Ishikawa (cell line): ENCODE results near the gene TMEM61.

Experiments
- CEBPB ChIP-seq: IDR thresholded peaks from 2 replicates; pipeline ENCODE4 v1.6.1; 2012
- CREB1 ChIP-seq: IDR thresholded peaks from 2 replicates; pipeline ENCODE4 v1.6.1; 2012; ENCODE audit warnings: low read depth
- EGR1 ChIP-seq: IDR thresholded peaks from 2 replicates; pipeline ENCODE4 v1.6.1; 2012
- EP300 ChIP-seq: IDR thresholded peaks from 2 replicates; pipeline ENCODE4 v1.6.1; 2012; ENCODE audit warnings: borderline replicate concordance
- FOXM1 ChIP-seq: IDR thresholded peaks from 2 replicates; pipeline ENCODE4 v1.6.1; 2012; ENCODE audit warnings: low read depth, borderline replicate concordance
- RAD21 ChIP-seq: IDR thresholded peaks from 2 replicates; pipeline ENCODE4 v1.6.1; 2012; ENCODE audit warnings: low read depth
- TAF1 ChIP-seq: IDR thresholded peaks from 2 replicates; pipeline ENCODE4 v1.6.1; 2012; ENCODE audit warnings: low read depth, mild to moderate bottlenecking
- TCF12 ChIP-seq: IDR thresholded peaks from 2 replicates; pipeline ENCODE4 v1.6.1; 2012; ENCODE audit warnings: low read depth
- TEAD4 ChIP-seq: IDR thresholded peaks from 2 replicates; pipeline ENCODE4 v1.6.1; 2012
- YY1 ChIP-seq: IDR thresholded peaks from 2 replicates; pipeline ENCODE4 v1.6.1; 2012; ENCODE audit warnings: low read depth
- TF ChIP-seq, protein P1 (sequence below): IDR thresholded peaks from 2 replicates; pipeline ENCODE4 v1.6.1; 2012
- TF ChIP-seq, protein P2 (sequence below): IDR thresholded peaks from 2 replicates; pipeline ENCODE4 v1.6.1; 2012; ENCODE audit warnings: low read depth, mild to moderate bottlenecking
- TF ChIP-seq, protein P3 (sequence below): IDR thresholded peaks from 2 replicates; pipeline ENCODE4 v1.6.1; 2012

DNA sequence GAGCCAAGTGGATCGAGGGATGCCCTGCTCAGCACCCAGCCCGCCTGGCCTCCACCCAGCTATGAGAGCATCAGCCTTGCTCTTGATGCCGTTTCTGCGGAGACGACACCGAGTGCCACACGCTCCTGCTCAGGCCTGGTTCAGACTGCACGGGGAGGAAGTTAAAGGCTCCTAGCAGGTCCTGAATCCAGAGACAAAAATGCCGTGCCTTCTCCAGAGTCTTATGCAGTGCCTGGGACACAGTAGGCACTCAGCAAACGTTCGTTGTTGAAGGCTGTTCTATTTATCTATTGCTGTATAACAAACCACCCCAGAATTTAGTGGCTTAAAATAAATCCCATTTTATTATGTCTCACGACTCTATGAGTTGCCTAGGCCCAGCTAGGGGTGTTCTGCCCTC is 11.5 kb downstream of the TMEM61 start:
- TF ChIP-seq FOXM1 (no peak), YY1 (no peak), EP300 (no peak), TEAD4 (no peak), TCF12 (no peak), CEBPB (no peak), RAD21 (no peak), CREB1 (no peak), TAF1 (no peak), EGR1 (no peak)
- TF ChIP-seq, protein P1, sequence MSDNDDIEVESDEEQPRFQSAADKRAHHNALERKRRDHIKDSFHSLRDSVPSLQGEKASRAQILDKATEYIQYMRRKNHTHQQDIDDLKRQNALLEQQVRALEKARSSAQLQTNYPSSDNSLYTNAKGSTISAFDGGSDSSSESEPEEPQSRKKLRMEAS: no peak
- TF ChIP-seq, protein P2, sequence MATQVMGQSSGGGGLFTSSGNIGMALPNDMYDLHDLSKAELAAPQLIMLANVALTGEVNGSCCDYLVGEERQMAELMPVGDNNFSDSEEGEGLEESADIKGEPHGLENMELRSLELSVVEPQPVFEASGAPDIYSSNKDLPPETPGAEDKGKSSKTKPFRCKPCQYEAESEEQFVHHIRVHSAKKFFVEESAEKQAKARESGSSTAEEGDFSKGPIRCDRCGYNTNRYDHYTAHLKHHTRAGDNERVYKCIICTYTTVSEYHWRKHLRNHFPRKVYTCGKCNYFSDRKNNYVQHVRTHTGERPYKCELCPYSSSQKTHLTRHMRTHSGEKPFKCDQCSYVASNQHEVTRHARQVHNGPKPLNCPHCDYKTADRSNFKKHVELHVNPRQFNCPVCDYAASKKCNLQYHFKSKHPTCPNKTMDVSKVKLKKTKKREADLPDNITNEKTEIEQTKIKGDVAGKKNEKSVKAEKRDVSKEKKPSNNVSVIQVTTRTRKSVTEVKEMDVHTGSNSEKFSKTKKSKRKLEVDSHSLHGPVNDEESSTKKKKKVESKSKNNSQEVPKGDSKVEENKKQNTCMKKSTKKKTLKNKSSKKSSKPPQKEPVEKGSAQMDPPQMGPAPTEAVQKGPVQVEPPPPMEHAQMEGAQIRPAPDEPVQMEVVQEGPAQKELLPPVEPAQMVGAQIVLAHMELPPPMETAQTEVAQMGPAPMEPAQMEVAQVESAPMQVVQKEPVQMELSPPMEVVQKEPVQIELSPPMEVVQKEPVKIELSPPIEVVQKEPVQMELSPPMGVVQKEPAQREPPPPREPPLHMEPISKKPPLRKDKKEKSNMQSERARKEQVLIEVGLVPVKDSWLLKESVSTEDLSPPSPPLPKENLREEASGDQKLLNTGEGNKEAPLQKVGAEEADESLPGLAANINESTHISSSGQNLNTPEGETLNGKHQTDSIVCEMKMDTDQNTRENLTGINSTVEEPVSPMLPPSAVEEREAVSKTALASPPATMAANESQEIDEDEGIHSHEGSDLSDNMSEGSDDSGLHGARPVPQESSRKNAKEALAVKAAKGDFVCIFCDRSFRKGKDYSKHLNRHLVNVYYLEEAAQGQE: no peak
- TF ChIP-seq, protein P3, sequence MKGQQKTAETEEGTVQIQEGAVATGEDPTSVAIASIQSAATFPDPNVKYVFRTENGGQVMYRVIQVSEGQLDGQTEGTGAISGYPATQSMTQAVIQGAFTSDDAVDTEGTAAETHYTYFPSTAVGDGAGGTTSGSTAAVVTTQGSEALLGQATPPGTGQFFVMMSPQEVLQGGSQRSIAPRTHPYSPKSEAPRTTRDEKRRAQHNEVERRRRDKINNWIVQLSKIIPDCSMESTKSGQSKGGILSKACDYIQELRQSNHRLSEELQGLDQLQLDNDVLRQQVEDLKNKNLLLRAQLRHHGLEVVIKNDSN: no peak
